ENCODE results near the gene ALPK3. TPM values are rescaled to one million over a fixed set of nuclear protein-coding genes. Genes with fewer than 3 reads are reported as not detected.
A peak's percentile ranks its signal among the peaks of the same experiment; 100 is the strongest.

ALPK3 gene
- total and polyA plus RNA-seq, 9 of the 15 experiments (the other 6 are each of a cell fraction or from before 2014, with no cell fraction given), result 0.04 to 1.0 (median 0.07) TPM; not detected in 2

GRCh38 chr15:84793431-84794161 is 23.6 kb upstream of the ALPK3 start:
- Histone ChIP-seq H3K9me1 (ENCODE audit: control insufficient read depth, insufficient read depth, low read length) (no peaks in the 10 kb centered on the region), H3K9ac (ENCODE audit: insufficient read depth in 1 of 2, low read depth in 2 of 2, low read length in 2 of 2) (no peak overlapping the region), H3K4me3 (no peak overlapping the region), H3K79me2 (ENCODE audit: control insufficient read depth, insufficient read depth, low read length) (peaks cover 11% of the 10 kb centered on the region), H3K4me1 (replicated peaks in 1 of 2; ENCODE audit: control insufficient read depth in 2 of 2, insufficient read depth in 2 of 2, low read length in 2 of 2) (no peaks in the 10 kb centered on the region), H4K20me1 (replicated peaks; ENCODE audit: control insufficient read depth, insufficient read depth, low read length) (no peaks in the 10 kb centered on the region), H3K27ac (ENCODE audit: extremely low read depth, low read depth, low read length) (no peak overlapping the region), H3K27me3 (ENCODE audit: control insufficient read depth in 2 of 2, insufficient read depth in 2 of 2, low read length in 2 of 2) (no peaks in the 10 kb centered on the region), H3K4me2 (ENCODE audit: insufficient read depth, low read length) (no peak overlapping the region), H3K36me3 (ENCODE audit: control insufficient read depth, insufficient read depth, low read length) (peaks cover 74% of the 10 kb centered on the region), H3K9me3 (replicated peaks; ENCODE audit: control insufficient read depth, insufficient read depth, low read depth, low read length) (no peaks in the 10 kb centered on the region), H2AFZ (ENCODE audit: low read depth, low read length) (no peak overlapping the region)
- ChIA-PET POLR2A (no interaction called here), CTCF (ENCODE audit: low intra/inter-chr PET ratio) (no interaction called here)
- DNase-seq (ENCODE audit: extremely low read depth in 1 of 4, low spot score in 3 of 4) (no peak), FAIRE-seq (no peak), ATAC-seq (no peak)
- in situ Hi-C loops (cut with MboI), result no loop called here
- WGBS (ENCODE audit: insufficient coverage, low coverage, missing lambda C conversion rate), result 65% methylated on average over 6 of the region's 7 CpGs
- BruUV-seq (replicated peaks), result no TSS peak
- intact Hi-C loops (cut with micrococcal nuclease), result no loop called here
- TF ChIP-seq ARID4B (CRISPR knock-in tag; IDR thresholded peaks at IDR 0.05) (no peak), CEBPG (CRISPR knock-in tag; IDR thresholded peaks at IDR 0.05) (peak; percentile 13; the same call in 1 of the 2 replicates), CEBPG (tag; conservative IDR thresholded peaks at IDR 0.05 in 1 of 2, IDR thresholded peaks at IDR 0.05 in 1 of 2) (peak; percentile 30 to 34; a peak in 1 of 4 replicates), ZNF764 (CRISPR knock-in tag; IDR thresholded peaks at IDR 0.05; ENCODE audit: low read depth) (no peak), CEBPB (tag; IDR thresholded peaks at IDR 0.05) (peak; percentile 80), POLR2B (IDR thresholded peaks at IDR 0.05; ENCODE audit: low read depth, partially characterized antibody) (no peak), MAFG (tag; conservative IDR thresholded peaks at IDR 0.05) (peak; percentile 15; the same call in 1 of the 2 replicates)

Data from K562 (cell line).